GM21717 (cell line): ENCODE data around the gene SMCO2.

ENCODE experiments used
- ATAC-seq: cut with Tn5 transposase; IDR thresholded peaks from one replicate; pipeline ENCODE4 v1.9.1; 2021; ENCODE audit warnings: mild to moderate bottlenecking, moderate library complexity; ENCODE audit not compliant: unreplicated experiment

SMCO2 gene

DNA sequence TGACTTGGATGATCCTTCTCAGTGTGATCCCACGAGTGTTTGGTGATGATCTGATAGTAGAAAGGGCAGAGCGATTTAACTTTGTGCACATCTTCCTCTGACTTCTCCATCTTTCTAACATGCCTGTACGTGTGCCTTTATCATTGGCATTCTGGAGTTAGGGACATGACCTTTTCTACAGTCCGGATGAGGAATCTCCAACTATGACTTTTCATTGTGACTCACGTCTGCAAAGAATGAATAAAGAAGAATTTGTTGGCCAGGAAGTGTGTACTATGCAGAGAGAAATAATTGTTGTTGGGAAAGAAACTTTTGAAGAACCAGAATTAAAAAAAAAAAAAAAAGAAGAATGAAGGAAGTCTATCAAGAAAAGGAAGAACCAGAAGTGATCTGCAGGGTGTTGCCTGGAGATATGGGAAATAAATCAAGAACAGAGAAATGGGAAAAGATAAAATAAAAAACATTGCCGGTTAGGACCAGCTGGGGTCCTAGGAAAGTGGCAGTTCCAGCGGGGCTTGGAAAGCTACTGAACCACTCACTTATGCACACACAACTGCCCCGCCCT lies 102.8 kb downstream of the SMCO2 start:
- ATAC-seq: no peak

DNA sequence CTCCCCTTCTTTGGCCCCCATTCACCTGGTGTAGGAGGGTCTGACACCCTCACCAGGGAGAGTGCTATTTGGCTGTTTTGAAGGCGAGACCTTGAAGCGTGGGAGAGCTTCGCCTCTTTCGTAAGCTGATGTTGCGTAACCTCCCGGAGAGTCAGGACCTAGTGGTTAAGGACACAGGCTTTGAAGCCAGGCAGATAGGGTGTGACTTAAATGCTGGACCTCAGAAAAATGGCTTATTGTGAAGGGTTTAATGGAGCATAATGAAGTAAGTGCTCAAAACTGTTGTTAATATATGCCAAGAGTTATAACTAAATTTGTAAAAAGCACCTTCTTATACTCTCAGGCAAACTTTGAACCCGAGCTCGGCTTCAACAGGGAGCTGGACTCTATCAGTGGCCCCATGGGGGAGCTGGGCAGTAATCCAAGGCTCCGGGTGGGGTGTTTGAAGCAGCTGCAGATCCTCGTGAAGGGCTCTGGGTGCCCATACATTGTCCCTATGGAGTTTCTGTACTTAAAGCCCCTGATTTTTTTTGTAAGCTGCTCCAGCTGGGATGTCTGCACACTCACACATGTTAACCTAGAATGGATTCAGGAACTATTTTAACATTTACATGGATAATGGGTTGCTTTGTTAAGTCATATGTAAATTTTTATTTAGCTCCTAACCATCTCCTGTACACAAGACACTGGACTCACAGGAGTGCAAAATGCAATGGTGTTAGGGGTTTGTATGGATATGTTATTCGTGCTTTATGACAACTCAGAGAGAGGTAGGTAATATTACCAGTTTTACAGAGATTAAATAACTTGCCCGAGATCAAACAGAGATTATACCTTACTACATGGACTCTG lies 103.5 kb downstream of the SMCO2 start:
- no peak for ATAC-seq

DNA sequence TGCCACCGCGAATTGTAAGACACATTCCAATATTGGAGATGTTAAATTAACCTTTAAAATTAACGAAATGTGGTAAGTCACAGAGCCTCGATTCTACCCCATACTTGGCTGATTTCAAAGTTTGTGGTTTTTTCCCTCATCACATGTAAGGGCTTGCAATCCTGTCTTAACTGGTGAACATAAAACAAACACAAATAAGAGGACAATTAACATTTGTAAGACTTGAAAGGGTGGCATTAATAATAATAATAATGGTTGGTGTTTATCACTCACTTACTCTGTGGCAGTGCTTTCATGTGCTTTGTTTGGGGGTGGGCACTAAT lies 104.1 kb downstream of the SMCO2 start:
- ATAC-seq: no peak

DNA sequence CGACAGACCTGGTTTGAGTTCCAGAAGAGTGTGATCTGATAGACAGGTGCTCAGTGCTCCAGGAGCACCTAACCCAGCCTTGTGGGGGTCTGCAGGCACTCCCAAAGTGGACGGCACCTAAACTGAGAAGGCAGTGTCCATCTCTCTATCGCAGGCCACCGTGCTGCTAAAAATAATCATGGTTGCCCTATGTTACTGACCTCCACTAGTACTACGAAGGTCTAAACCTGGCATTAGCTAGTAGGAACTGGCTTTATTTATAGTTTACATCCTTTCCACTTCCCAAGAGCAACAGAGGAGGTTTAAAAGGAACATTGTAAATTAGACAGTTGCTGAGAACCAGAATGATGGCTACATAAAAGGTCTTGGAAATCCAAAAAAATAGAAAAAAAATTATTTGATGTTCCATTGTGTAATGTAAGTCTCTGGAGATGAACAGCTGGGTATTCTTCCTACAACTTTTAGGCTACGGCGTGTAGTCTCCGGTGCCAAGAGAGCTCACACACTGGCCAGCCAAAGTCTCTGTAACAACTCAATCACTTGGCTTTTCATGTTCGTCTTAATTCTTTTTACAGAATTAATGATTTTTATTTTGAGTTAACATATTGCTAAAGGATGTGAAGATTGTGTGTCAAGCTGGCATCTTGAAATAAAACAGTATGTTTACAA lies 104.8 kb downstream of the SMCO2 start:
- ATAC-seq: no peak
